Pancreas (tissue), 10 donors: ENCODE measurements around the gene SLC7A8. TPM values are rescaled to one million over a fixed set of nuclear protein-coding genes. Genes with fewer than 3 reads are reported as not detected.
A peak's percentile ranks its signal among the peaks of the same experiment; 100 is the strongest.
"Not testable (repeated sequence)": the region's sequence is repeated elsewhere in the genome, so short reads cannot be mapped to it uniquely, and the experiment has no call there.

Source experiments
- ATAC-seq, 4 donors: fragments of 200-7000 bp; cut with Tn5 transposase; one replicate each; pipeline versions ENCODE4 v1.8.0 to v1.9.1; 2020; ENCODE audit warnings: mild to moderate bottlenecking in 4 of 4, moderate library complexity in 4 of 4
- DNase-seq, 6 donors: peaks; one replicate each; pipeline ENCODE4 v3.0.0-alpha.2; 2020
- FAIRE-seq: peaks from 2 replicates; lab custom pipeline; 2012; peaks lifted over from hg19 to GRCh38; lab: Jason Lieb, UNC
- H3K27ac ChIP-seq, 4 donors: fragments of 200-600 bp; sonication (generic); 1 replicate in 3 of 4; 2 replicates in 1 of 4; pipeline versions ENCODE4 v1.5.0 to v1.8.0; 2020
- H3K27me3 ChIP-seq, 4 donors: fragments of 200-600 bp; one replicate each; pipeline ENCODE4 v1.8.0; 2021
- H3K36me3 ChIP-seq, 3 donors: fragments of 200-600 bp; sonication (generic) in 1 of 3; one replicate each; pipeline versions ENCODE4 v1.5.0 to v1.8.0; 2020 to 2021
- H3K4me1 ChIP-seq, 3 donors: fragments of 200-600 bp; one replicate each; pipeline ENCODE4 v1.8.0; 2021
- H3K4me3 ChIP-seq, 4 donors: fragments of 200-600 bp; sonication (generic) in 2 of 4; one replicate each; pipeline versions ENCODE4 v1.5.0 to v1.8.0; 2020 to 2021
- H3K9me3 ChIP-seq, 4 donors: fragments of 200-600 bp; one replicate each; pipeline ENCODE4 v1.8.0; 2021
- WGBS, 2 donors: extraction: QIAGEN DNeasy Blood & Tissue Kit; methylation state at CpG; one replicate each; pipeline ENCODE4 v1.1.7; 2013; 5-methylcytosine and 5-hydroxymethylcytosine counted together
- intact Hi-C, 3 donors: fragments of 100-400 bp; cut with DNase I; formaldehyde crosslinking; loops; one replicate each; pipeline versions ENCODE4 v1.11.1 to v1.14.2; 2022
- polyA plus RNA-seq, 2 donors: library from polyadenylated mRNA; stranded (reverse); fragments of 200-250 nt; gene quantifications; one replicate each; pipeline ENCODE4 v1.2.3, GENCODE V29; 2013
- total RNA-seq, 6 donors: library from RNA; stranded (reverse); fragmentation: NEBNext Ultra II Directional in 4 of 6; extraction: Animal tissue kit (Norgen Biotek cat#: 25700) in 4 of 6; gene quantifications; one replicate each; pipeline versions ENCODE4 v1.2.1 to v1.2.4, GENCODE V29; 2021 to 2023
- TF ChIP-seq, protein P1 (sequence below), 4 donors: fragments of 200-600 bp; sonication (generic) in 3 of 4; IDR thresholded peaks; one replicate each; pipeline versions ENCODE4 v1.5.0 to v1.8.0; 2021; ENCODE audit warnings: antibody characterized with exemption in 4 of 4
- donor health status: healthy with polysubstance abuse.
- donor health status: DM: no; HTN: no; CAD: no; lungs with moderate emphysema.
- donor health status: DM: no; HTN: no; CAD: no.
- donor health status: control.
- donor health status: control.
- donor health status: Bipolar disorder and iron deficiency.
- donor health status: DM: yes; HTN: yes; CAD: no.
- donor health status: DM: no; HTN: no; CAD: no.
- donor health status: DM: no; HTN: no; CAD: no.
- donor health status: DM: yes; HTN: yes; CAD: no.

The SLC7A8 gene
- total and polyA plus RNA-seq, 8 donors: 11.5 to 70.8 (median 30.5) TPM

DNA sequence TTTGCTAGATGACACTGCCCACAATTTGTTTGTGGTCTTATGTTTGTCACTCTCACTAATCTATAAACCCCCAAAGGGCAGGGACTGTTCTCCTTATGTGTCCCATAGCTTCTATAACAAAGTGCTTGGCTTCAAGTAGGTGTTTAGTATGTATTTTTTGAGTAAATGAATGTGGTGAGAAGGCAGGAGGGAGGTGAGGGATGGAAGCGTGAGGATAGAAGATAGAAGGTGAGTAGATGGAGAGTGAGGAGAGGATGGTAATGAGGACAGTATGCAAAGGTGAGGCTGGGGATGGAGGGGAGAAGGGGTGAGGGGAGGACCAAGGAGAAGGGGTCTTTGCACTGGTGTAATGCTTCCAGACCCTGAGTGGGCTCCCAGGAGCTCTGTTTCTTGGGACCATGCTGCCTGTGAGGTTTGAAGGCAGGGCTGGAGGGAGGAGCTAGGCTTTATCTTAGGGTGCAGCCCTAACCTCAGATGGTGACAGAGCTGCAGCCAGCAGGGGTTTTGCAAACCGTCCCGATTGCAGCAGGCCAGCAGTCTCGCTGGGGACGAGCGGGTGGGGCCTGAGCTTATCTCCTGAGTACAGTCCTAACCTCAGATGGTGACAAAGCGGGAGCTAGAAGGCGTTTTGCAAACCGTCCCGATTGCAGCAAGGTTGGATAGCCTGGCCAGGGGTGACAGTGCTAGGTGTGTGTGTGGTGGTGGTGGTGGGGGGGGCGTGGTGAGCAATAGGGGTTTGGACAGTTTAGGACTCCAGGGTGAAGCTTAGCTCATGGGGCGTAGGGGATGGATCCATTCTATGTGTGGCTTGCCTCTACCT is 70.9 kb downstream of the SLC7A8 start:
- Histone ChIP-seq H3K36me3 (no peaks in the 10 kb centered on the region), H3K27ac (no peak overlapping the region), H3K9me3 (no peaks in the 10 kb centered on the region), H3K27me3 (no peaks in the 10 kb centered on the region), H3K4me3 (no peak overlapping the region), H3K4me1 (no peaks in the 10 kb centered on the region)
- ATAC-seq (peak in 1 of 4 donors; percentile 3), FAIRE-seq (no peak), DNase-seq (no peak)
- intact Hi-C loops: loop anchor here in 1 of 3 donors (5.0 kb wide), 1 partner anchor 45 kb away; no protein-coding TSS in a partner anchor
- TF ChIP-seq, protein P1, sequence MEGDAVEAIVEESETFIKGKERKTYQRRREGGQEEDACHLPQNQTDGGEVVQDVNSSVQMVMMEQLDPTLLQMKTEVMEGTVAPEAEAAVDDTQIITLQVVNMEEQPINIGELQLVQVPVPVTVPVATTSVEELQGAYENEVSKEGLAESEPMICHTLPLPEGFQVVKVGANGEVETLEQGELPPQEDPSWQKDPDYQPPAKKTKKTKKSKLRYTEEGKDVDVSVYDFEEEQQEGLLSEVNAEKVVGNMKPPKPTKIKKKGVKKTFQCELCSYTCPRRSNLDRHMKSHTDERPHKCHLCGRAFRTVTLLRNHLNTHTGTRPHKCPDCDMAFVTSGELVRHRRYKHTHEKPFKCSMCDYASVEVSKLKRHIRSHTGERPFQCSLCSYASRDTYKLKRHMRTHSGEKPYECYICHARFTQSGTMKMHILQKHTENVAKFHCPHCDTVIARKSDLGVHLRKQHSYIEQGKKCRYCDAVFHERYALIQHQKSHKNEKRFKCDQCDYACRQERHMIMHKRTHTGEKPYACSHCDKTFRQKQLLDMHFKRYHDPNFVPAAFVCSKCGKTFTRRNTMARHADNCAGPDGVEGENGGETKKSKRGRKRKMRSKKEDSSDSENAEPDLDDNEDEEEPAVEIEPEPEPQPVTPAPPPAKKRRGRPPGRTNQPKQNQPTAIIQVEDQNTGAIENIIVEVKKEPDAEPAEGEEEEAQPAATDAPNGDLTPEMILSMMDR (IDR thresholded peaks at IDR 0.05): no peak
- 42 to 50% methylated on average over 12 of the region's 12 CpGs for WGBS, 2 donors

DNA sequence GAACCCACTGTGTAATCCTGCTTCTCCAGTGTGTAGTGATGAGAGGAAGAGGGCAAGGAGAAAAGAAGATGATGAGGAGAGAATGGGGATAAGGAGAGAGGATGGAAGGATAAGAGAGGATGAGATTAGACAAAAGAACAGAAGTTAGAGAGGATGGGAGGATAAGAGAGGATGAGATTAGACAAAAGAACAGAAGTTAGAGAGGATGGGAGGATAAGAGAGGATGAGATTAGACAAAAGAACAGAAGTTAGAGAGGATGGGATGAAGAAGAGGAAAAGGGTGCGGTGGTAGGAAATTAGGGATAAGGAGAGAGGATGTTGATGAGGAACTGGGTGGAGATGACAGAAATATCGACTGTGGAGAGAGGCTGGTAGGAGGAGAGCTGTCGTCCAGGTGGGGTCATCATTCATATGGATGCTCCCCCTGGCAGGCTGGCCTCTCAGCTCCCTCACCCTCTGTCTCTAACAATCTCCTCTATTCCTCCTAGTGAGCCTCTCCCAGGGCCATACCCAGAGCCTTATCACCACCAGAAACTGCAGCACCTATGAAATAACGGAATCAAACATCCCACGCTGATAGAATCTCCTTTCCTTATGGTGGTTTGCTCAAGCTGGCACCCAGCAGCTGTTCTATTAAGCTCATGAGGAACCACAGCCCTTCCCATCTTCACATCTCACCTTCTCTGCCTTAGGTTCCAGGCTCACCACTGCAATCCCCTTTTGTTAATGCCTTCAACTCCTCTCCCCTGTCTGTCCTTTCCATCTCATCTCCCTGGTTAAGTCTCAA is 72.7 kb downstream of the SLC7A8 start:
- DNase-seq (no peak), FAIRE-seq (no peak), ATAC-seq (no peak)
- H3K4me1 ChIP-seq: no peaks in the 10 kb centered on the region
- TF ChIP-seq, protein P1 (IDR thresholded peaks at IDR 0.05): no peak
- no peaks in the 10 kb centered on the region for H3K9me3 ChIP-seq
- 39 to 52% methylated on average over 5 of the region's 5 CpGs for WGBS, 2 donors
- H3K36me3 ChIP-seq: no peaks in the 10 kb centered on the region
- no peak overlapping the region for H3K4me3 ChIP-seq
- no peaks in the 10 kb centered on the region for H3K27me3 ChIP-seq
- intact Hi-C loops: loop anchor here in 1 of 3 donors (5.0 kb wide), 1 partner anchor 43 kb away; no protein-coding TSS in a partner anchor
- H3K27ac ChIP-seq: no peak overlapping the region

DNA sequence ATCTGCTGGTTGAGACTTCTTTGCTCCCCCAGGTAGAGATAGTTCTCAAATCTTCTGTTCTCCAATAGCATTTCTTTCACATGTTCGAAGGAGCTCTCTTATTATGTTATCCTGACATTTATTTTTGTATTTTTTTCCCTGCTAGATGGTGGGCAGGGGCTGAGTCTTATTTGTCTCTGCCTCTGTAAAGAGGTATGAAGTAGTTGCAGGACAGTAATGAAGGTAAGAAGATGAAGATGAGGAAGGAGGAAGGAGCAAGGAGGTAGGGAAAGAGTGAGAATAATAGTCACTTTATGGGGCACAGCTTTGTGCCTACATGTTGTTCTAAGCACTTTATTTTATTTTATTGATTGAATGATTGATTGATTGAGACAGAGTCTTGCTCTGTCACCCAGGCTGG is 73.7 kb downstream of the SLC7A8 start:
- ATAC-seq (no peak), DNase-seq (no peak), FAIRE-seq (no peak)
- Histone ChIP-seq H3K4me3 (no peak overlapping the region), H3K4me1 (no peaks in the 10 kb centered on the region), H3K27ac (no peak overlapping the region), H3K27me3 (no peaks in the 10 kb centered on the region), H3K9me3 (no peaks in the 10 kb centered on the region), H3K36me3 (no peaks in the 10 kb centered on the region)
- intact Hi-C loops: loop anchor here in 1 of 3 donors (5.0 kb wide), 1 partner anchor 42 kb away; no protein-coding TSS in a partner anchor
- TF ChIP-seq, protein P1 (IDR thresholded peaks at IDR 0.05): no peak
- WGBS, 2 donors: 74 to 76% methylated on average over 1 of the region's 1 CpG

DNA sequence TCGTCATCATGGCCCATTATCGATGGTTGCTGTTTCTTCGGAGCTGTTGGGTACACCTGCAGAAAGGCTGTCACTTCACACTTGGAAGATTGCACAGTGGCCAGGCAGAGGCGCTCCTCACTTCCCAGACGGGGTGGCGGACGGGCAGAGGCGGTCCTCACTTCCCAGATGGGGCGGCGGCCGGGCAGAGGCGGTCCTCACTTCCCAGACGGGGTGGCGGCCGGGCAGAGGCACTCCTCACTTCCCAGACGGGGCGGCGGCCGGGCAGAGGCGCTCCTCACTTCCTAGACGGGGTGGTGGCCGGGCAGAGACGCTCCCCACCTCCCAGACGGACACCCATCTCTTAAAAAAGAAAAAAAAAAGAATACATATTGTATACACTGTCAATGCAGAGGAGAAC is 75.3 kb downstream of the SLC7A8 start:
- WGBS, 2 donors: 86 to 90% methylated on average over 24 of the region's 24 CpGs
- DNase-seq, ATAC-seq, H3K4me1 ChIP-seq, H3K36me3 ChIP-seq, H3K27me3 ChIP-seq, intact Hi-C loops, H3K9me3 ChIP-seq, H3K27ac ChIP-seq, FAIRE-seq, H3K4me3 ChIP-seq: not testable (repeated sequence)

DNA sequence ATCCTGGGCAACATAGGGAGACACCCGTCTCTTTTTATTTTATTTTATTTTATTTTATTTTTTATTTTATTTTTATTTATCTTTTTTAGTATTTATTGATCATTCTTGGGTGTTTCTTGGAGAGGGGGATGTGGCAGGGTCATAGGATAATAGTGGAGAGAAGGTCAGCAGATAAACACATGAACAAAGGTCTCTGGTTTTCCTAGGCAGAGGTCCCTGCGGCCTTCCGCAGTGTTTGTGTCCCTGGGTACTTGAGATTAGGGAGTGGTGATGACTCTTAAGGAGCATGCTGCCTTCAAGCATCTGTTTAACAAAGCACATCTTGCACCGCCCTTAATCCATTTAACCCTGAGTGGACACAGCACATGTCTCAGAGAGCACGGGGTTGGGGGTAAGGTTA is 75.8 kb downstream of the SLC7A8 start:
- intact Hi-C loops, FAIRE-seq, ATAC-seq, H3K9me3 ChIP-seq, H3K36me3 ChIP-seq, H3K4me3 ChIP-seq, H3K27me3 ChIP-seq, H3K4me1 ChIP-seq, H3K27ac ChIP-seq, DNase-seq: not testable (repeated sequence)
- WGBS, 2 donors: 80 to 96% methylated on average over 1 to 2 of the region's 5 CpGs
